ENCODE measurements around the gene PAGE3. TPM values are rescaled to one million over a fixed set of nuclear protein-coding genes. Genes with fewer than 3 reads are reported as not detected.

PAGE3 gene, protein sequence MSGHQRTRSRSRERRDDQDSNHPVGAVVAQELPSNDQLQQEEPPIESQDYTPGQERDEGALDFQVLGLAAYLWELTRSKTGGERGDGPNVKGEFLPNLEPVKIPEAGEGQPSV
- total RNA-seq: not detected

DNA sequence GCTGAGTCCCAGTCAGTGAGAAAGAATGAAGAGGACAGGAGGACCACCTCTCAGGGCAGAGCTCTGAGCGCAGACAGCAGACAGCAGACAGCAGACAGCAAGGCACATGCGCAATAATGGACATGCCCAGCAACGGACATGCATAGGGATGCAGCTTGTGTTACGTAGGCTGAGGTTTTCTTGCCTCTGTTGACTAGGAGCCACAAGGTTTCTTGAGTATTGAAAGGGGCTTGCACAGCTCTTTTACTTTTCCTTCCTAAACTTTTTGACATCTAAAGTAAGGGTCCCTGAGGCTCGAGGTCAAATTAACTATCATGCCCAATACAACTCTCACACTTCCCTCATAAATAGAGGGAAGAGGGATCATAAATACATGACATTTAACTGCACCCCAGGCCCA, at the start of gene PAGE3:
Gene PAGE3, minus strand, starts transcription at position 101 of the 400 bp plus-strand sequence. CDS start 1,013 bp downstream, outside the sequence.
- Mint-ChIP-seq H3K9me3 (no peaks in the 10 kb centered on the region), H3K27me3 (ENCODE audit: low read depth) (peaks cover 15% of the 10 kb centered on the region), H3K4me3 (no peak within 1 kb of the TSS), H3K36me3 (ENCODE audit: insufficient read depth in 2 of 2) (no peaks in the 10 kb centered on the region), H3K4me1 (ENCODE audit: low read depth) (no peaks in the 10 kb centered on the region), H3K27ac (no peak within 1 kb of the TSS)
- ATAC-seq (replicated peaks in 1 of 2) (no peak), DNase-seq (no peak)

- no peaks in the 10 kb centered on the region for H3K4me1 Mint-ChIP-seq (ENCODE audit: low read depth)
- ATAC-seq (replicated peaks in 1 of 2) (no peak), DNase-seq (no peak)
- H3K4me3 Mint-ChIP-seq: no peak overlapping the region
- H3K36me3 Mint-ChIP-seq (ENCODE audit: insufficient read depth in 2 of 2): no peaks in the 10 kb centered on the region
- peaks cover 27% of the 10 kb centered on the region for H3K27me3 Mint-ChIP-seq (ENCODE audit: low read depth)
- H3K9me3 Mint-ChIP-seq: no peaks in the 10 kb centered on the region
- H3K27ac Mint-ChIP-seq: no peak overlapping the region
Observed at GRCh38 chrX:55312655-55313054, 47.9 kb upstream of the PAGE3 start.

GRCh38 chrX:55290963-55291362, 26.2 kb upstream of the PAGE3 start:
- H3K27ac Mint-ChIP-seq: no peak overlapping the region
- no peaks in the 10 kb centered on the region for H3K4me1 Mint-ChIP-seq (ENCODE audit: low read depth)
- peaks cover 2 to 5% of the 10 kb centered on the region in 2 donors for H3K9me3 Mint-ChIP-seq
- ATAC-seq (replicated peaks in 1 of 2) (no peak), DNase-seq (no peak)
- no peak overlapping the region for H3K4me3 Mint-ChIP-seq
- H3K36me3 Mint-ChIP-seq (ENCODE audit: insufficient read depth in 2 of 2): peaks cover 0 to 2% of the 10 kb centered on the region in 2 donors
- H3K27me3 Mint-ChIP-seq (ENCODE audit: low read depth): peaks cover 20% of the 10 kb centered on the region

- no peaks in the 10 kb centered on the region for H3K36me3 Mint-ChIP-seq (ENCODE audit: insufficient read depth in 2 of 2)
- H3K4me1 Mint-ChIP-seq (ENCODE audit: low read depth): no peaks in the 10 kb centered on the region
- peaks cover 15% of the 10 kb centered on the region for H3K27me3 Mint-ChIP-seq (ENCODE audit: low read depth)
- H3K27ac Mint-ChIP-seq: no peak overlapping the region
- H3K4me3 Mint-ChIP-seq: no peak overlapping the region
- ATAC-seq (replicated peaks in 1 of 2): no peak
- no peaks in the 10 kb centered on the region for H3K9me3 Mint-ChIP-seq
- no peak for DNase-seq
Observed at GRCh38 chrX:55279832-55280231, 15.1 kb upstream of the PAGE3 start.

GRCh38 chrX:55260806-55261205, 3.9 kb downstream of the PAGE3 start:
- Mint-ChIP-seq H3K4me1 (ENCODE audit: low read depth) (no peaks in the 10 kb centered on the region), H3K27ac (no peak overlapping the region), H3K4me3 (no peak overlapping the region), H3K9me3 (no peaks in the 10 kb centered on the region), H3K27me3 (ENCODE audit: low read depth) (peaks cover 21% of the 10 kb centered on the region), H3K36me3 (ENCODE audit: insufficient read depth in 2 of 2) (no peaks in the 10 kb centered on the region)
- ATAC-seq (replicated peaks in 1 of 2) (no peak), DNase-seq (no peak)

GRCh38 chrX:55253528-55253927, 11.2 kb downstream of the PAGE3 start:
- Mint-ChIP-seq H3K27me3 (ENCODE audit: low read depth) (peaks cover 24% of the 10 kb centered on the region), H3K4me3 (no peak overlapping the region)

GRCh38 chrX:55240788-55241340, 23.9 kb downstream of the PAGE3 start:
- Mint-ChIP-seq H3K4me3 (no peak overlapping the region), H3K27me3 (ENCODE audit: low read depth) (peaks cover 39% of the 10 kb centered on the region), H3K36me3 (ENCODE audit: insufficient read depth in 2 of 2) (peaks cover 2 to 3% of the 10 kb centered on the region in 2 donors), H3K4me1 (ENCODE audit: low read depth) (no peaks in the 10 kb centered on the region), H3K27ac (no peak overlapping the region), H3K9me3 (peaks cover 0 to 4% of the 10 kb centered on the region in 2 donors)
- ATAC-seq (replicated peaks in 1 of 2) (no peak), DNase-seq (no peak)

More at GRCh38 chrX:55253528-55253927, 11.2 kb downstream of the PAGE3 start:
- ATAC-seq (replicated peaks in 1 of 2) (no peak), DNase-seq (no peak)
- Mint-ChIP-seq H3K9me3 (no peaks in the 10 kb centered on the region), H3K4me1 (ENCODE audit: low read depth) (no peaks in the 10 kb centered on the region), H3K27ac (no peak overlapping the region), H3K36me3 (ENCODE audit: insufficient read depth in 2 of 2) (no peaks in the 10 kb centered on the region)

DNA sequence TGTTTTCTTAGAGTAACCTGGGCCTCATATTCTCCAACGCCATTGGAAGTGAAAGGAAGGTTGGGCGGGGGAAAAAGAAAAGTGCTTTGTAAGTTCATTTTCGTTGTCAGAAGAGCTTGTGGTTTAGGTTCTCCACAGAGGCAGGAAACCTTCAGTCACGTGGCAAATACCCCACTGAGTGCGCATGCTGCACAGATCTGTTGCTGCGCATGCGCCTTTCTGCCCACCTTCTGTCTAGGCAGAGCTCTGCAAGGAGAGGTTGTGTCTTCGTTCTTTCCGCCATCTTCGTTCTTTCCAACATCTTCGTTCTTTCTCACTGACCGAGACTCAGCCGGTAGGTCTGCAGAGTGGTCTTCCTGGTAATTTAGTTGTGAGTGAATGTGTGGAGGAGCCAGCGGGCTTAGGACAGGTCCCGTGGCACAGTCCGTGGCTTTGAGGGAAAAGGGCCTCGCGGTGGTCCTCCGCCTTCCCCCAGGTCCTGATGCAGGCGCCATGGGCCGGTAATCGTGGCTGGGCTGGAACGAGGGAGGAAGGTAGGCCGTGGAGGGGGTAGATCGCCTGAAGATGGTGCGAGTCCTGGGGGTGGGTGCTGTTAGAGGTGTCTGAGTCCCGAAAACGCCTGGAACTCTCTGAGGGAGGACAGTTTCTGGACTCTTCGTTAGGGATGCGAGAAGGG, 44.5 kb downstream of the PAGE3 start, which contains the start of gene PAGE5:
Gene PAGE5, plus strand, starts transcription at position 228 of the 676 bp plus-strand sequence. CDS start 1,037 bp downstream, outside the sequence.
- Mint-ChIP-seq H3K9me3 (no peaks in the 10 kb centered on the region), H3K36me3 (ENCODE audit: insufficient read depth in 2 of 2) (no peaks in the 10 kb centered on the region), H3K4me1 (ENCODE audit: low read depth) (no peaks in the 10 kb centered on the region), H3K4me3 (no peak within 1 kb of the TSS), H3K27ac (no peak within 1 kb of the TSS), H3K27me3 (ENCODE audit: low read depth) (peaks cover 45% of the 10 kb centered on the region)
- DNase-seq (no peak), ATAC-seq (replicated peaks in 1 of 2) (no peak)

DNA sequence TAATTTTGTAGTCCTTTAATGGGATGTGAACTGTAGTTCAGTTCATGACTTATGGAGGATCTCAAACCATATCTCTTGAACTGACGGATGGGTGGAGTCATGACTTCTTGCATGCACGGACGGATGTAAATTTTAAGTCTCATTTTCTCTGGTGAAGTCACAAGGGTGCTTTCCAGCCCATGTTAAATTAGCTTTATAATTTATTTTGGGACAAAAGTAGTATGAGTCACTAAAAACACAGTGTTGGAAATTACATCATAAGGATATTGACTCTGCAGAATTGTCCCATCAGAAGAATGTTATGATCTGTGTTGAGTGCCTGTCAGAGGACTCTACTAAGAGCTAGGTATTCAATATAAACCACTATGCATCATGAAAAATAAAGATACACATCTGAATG, 51.3 kb downstream of the PAGE3 start:
- no peak overlapping the region for H3K27ac Mint-ChIP-seq
- no peaks in the 10 kb centered on the region for H3K9me3 Mint-ChIP-seq
- H3K4me1 Mint-ChIP-seq (ENCODE audit: low read depth): no peaks in the 10 kb centered on the region
- no peak for DNase-seq
- no peak for ATAC-seq (replicated peaks in 1 of 2)
- no peak overlapping the region for H3K4me3 Mint-ChIP-seq
- H3K36me3 Mint-ChIP-seq (ENCODE audit: insufficient read depth in 2 of 2): no peaks in the 10 kb centered on the region
- peaks cover 13% of the 10 kb centered on the region for H3K27me3 Mint-ChIP-seq (ENCODE audit: low read depth)

- Mint-ChIP-seq H3K4me1 (ENCODE audit: low read depth) (no peaks in the 10 kb centered on the region), H3K36me3 (ENCODE audit: insufficient read depth in 2 of 2) (no peaks in the 10 kb centered on the region), H3K9me3 (peaks cover 0 to 2% of the 10 kb centered on the region in 2 donors), H3K27ac (no peak overlapping the region), H3K27me3 (ENCODE audit: low read depth) (peaks cover 5% of the 10 kb centered on the region), H3K4me3 (no peak overlapping the region)
- ATAC-seq (replicated peaks in 1 of 2) (no peak), DNase-seq (no peak)
Observed at GRCh38 chrX:55210931-55211677, 53.6 kb downstream of the PAGE3 start.

Other genes with a start within 250 kb of the PAGE3 start
- not detected for gene ALAS2, start 233.9 kb downstream of the PAGE3 start, total RNA-seq
- gene PAGE2B, start 189.9 kb downstream of the PAGE3 start, total RNA-seq: 1 to 10 TPM in 1 of 2 donors, under 1 TPM in 1; 0.74 to 1.1 TPM
- not detected for gene PAGE2, start 175.9 kb downstream of the PAGE3 start, total RNA-seq
- under 1 TPM in 1 of 2 donors, not detected in 1; 0.93 TPM for gene PAGE5, start 44.6 kb downstream of the PAGE3 start, total RNA-seq
- gene MAGEH1, start 187.2 kb upstream of the PAGE3 start, total RNA-seq: 10 to 100 TPM; 18.9 to 20.6 TPM
- 1 to 10 TPM; 2.2 to 2.7 TPM for gene USP51, start 224.9 kb upstream of the PAGE3 start, total RNA-seq